ENCODE data around the gene TRAPPC12. TPM values are rescaled to one million over a fixed set of nuclear protein-coding genes. Genes with fewer than 3 reads are reported as not detected.

Gene TRAPPC12
- polyA plus RNA-seq, 1 donor (not counting 4 experiments of a cell fraction or from before 2014, with no cell fraction given): 44.2 TPM

DNA sequence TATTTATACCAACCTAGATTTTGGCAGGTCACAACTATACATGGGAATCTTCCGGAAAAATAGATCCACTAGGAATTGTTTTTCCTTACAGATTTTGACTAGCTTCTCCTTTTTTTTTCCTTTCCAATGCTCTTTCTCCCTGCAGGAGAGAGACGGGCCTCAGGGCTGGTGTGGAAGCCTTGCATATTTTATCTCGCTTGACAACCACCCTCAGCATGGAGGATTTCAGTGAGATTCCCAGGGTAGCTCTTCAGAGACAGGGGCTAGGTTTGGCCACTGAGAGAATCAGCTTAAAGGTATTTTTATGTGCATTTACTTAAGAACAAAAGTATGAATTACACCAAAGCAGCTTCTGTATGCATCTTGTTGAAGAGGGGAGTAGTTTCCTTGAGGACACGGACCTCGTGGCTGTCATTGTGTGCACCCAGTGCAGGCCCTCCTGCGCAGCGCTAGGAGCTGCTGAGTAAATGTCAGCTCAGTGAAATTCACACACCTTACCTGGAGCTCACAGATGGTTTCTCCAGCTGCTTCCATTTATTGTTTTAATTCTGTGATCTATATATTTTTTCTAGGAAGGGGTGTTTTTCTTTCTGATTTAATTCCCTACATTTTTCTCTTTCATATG, 54.4 kb downstream of the TRAPPC12 start:
- H3K9me1 ChIP-seq (ENCODE audit: control insufficient read depth, extremely low read depth, insufficient read depth, low read length): no peaks in the 10 kb centered on the region
- dilution Hi-C loops (cut with MboI; ENCODE audit: extremely low pct_ligation_motif_present, low sequenced_read_pairs): no loop called here
- no peak overlapping the region for H3K27ac ChIP-seq (ENCODE audit: control insufficient read depth, insufficient read depth, low read length)
- H3K9me3 ChIP-seq (ENCODE audit: control insufficient read depth, low read depth, low read length): no peaks in the 10 kb centered on the region
- no peak for FAIRE-seq
- H3K9ac ChIP-seq (ENCODE audit: control insufficient read depth, extremely low read depth, insufficient read depth, low read length): no peak overlapping the region
- no peak overlapping the region for H3K4me3 ChIP-seq (ENCODE audit: control insufficient read depth in 2 of 3, extremely low read depth in 1 of 3, insufficient read depth in 2 of 3, low read depth in 1 of 3, low read length in 3 of 3)
- H2AFZ ChIP-seq (ENCODE audit: control insufficient read depth, low read length): no peak overlapping the region
- no peaks in the 10 kb centered on the region for H3K4me1 ChIP-seq (ENCODE audit: control insufficient read depth, extremely low read depth, insufficient read depth, low read length)
- H3K4me2 ChIP-seq (ENCODE audit: control insufficient read depth, extremely low read depth, insufficient read depth, low read depth, low read length): no peak overlapping the region
- H4K20me1 ChIP-seq (ENCODE audit: control insufficient read depth, extremely low read depth, insufficient read depth, low read length): peaks cover 4% of the 10 kb centered on the region
- peaks cover 10 to 21% of the 10 kb centered on the region in 2 experiments for H3K36me3 ChIP-seq (ENCODE audit: control insufficient read depth in 2 of 2, extremely low read depth in 1 of 2, insufficient read depth in 2 of 2, low read length in 2 of 2)
- no peak for DNase-seq (ENCODE audit: low read depth, low spot score)
- TF ChIP-seq EZH2 (IDR thresholded peaks at IDR 0.05; ENCODE audit: low read length): no peak
- TF ChIP-seq, protein P1, sequence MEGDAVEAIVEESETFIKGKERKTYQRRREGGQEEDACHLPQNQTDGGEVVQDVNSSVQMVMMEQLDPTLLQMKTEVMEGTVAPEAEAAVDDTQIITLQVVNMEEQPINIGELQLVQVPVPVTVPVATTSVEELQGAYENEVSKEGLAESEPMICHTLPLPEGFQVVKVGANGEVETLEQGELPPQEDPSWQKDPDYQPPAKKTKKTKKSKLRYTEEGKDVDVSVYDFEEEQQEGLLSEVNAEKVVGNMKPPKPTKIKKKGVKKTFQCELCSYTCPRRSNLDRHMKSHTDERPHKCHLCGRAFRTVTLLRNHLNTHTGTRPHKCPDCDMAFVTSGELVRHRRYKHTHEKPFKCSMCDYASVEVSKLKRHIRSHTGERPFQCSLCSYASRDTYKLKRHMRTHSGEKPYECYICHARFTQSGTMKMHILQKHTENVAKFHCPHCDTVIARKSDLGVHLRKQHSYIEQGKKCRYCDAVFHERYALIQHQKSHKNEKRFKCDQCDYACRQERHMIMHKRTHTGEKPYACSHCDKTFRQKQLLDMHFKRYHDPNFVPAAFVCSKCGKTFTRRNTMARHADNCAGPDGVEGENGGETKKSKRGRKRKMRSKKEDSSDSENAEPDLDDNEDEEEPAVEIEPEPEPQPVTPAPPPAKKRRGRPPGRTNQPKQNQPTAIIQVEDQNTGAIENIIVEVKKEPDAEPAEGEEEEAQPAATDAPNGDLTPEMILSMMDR (optimal IDR thresholded peaks at IDR 0.05 in 1 of 3, IDR thresholded peaks at IDR 0.05 in 1 of 3, conservative IDR thresholded peaks at IDR 0.05 in 1 of 3; ENCODE audit: extremely low read depth in 1 of 3, insufficient read depth in 2 of 3, low read length in 3 of 3): no peak
- H3K27me3 ChIP-seq (ENCODE audit: control insufficient read depth, extremely low read depth, insufficient read depth, low read length): no peaks in the 10 kb centered on the region
- no peaks in the 10 kb centered on the region for H3K79me2 ChIP-seq (ENCODE audit: control insufficient read depth, insufficient read depth, low read length)

DNA sequence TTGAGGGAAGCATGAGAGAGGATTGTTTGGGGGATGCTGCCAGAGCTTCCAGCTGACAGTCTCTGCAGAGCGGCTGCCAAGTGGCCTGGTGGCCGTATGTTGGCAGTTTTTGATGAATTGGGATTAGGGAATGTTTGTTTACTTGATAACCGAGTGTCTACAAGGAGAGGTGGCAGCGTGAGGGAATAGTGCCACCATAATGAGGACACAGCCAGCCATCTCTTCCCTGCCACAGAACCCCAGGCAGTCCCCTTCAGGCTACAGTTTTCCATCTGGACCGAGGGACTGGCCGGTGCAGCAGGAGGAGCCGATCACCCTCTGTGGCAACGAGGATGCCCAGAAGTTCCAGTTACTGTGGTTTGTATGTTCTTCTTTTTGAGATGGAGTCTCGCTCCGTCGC, 55.2 kb downstream of the TRAPPC12 start:
- H3K27me3 ChIP-seq (ENCODE audit: control insufficient read depth, extremely low read depth, insufficient read depth, low read length): no peaks in the 10 kb centered on the region
- H2AFZ ChIP-seq (ENCODE audit: control insufficient read depth, low read length): no peak overlapping the region
- TF ChIP-seq EZH2 (IDR thresholded peaks at IDR 0.05; ENCODE audit: low read length): no peak
- TF ChIP-seq, protein P1 (optimal IDR thresholded peaks at IDR 0.05 in 1 of 3, IDR thresholded peaks at IDR 0.05 in 1 of 3, conservative IDR thresholded peaks at IDR 0.05 in 1 of 3; ENCODE audit: extremely low read depth in 1 of 3, insufficient read depth in 2 of 3, low read length in 3 of 3): no peak
- no peak overlapping the region for H3K4me3 ChIP-seq (ENCODE audit: control insufficient read depth in 2 of 3, extremely low read depth in 1 of 3, insufficient read depth in 2 of 3, low read depth in 1 of 3, low read length in 3 of 3)
- no peak overlapping the region for H3K27ac ChIP-seq (ENCODE audit: control insufficient read depth, insufficient read depth, low read length)
- no peaks in the 10 kb centered on the region for H3K79me2 ChIP-seq (ENCODE audit: control insufficient read depth, insufficient read depth, low read length)
- no peak overlapping the region for H3K4me2 ChIP-seq (ENCODE audit: control insufficient read depth, extremely low read depth, insufficient read depth, low read depth, low read length)
- FAIRE-seq: no peak
- peaks cover 9 to 16% of the 10 kb centered on the region in 2 experiments for H3K36me3 ChIP-seq (ENCODE audit: control insufficient read depth in 2 of 2, extremely low read depth in 1 of 2, insufficient read depth in 2 of 2, low read length in 2 of 2)
- no peaks in the 10 kb centered on the region for H3K4me1 ChIP-seq (ENCODE audit: control insufficient read depth, extremely low read depth, insufficient read depth, low read length)
- no peaks in the 10 kb centered on the region for H3K9me3 ChIP-seq (ENCODE audit: control insufficient read depth, low read depth, low read length)
- H3K9ac ChIP-seq (ENCODE audit: control insufficient read depth, extremely low read depth, insufficient read depth, low read length): no peak overlapping the region
- H4K20me1 ChIP-seq (ENCODE audit: control insufficient read depth, extremely low read depth, insufficient read depth, low read length): peaks cover 4% of the 10 kb centered on the region
- H3K9me1 ChIP-seq (ENCODE audit: control insufficient read depth, extremely low read depth, insufficient read depth, low read length): no peaks in the 10 kb centered on the region
- dilution Hi-C loops (cut with MboI; ENCODE audit: extremely low pct_ligation_motif_present, low sequenced_read_pairs): no loop called here
- no peak for DNase-seq (ENCODE audit: low read depth, low spot score)
